Mesendoderm (in vitro differentiated cells): ENCODE data around the gene ARHGAP15.

Source experiments
- DNase-seq: peaks from one replicate; pipeline ENCODE4 v3.0.0; 2013
- H2AK5ac ChIP-seq: 2 replicates; pipeline ENCODE4 v1.6.1; 2013; ENCODE audit warnings: low read length, inconsistent platforms
- H2BK120ac ChIP-seq: 2 replicates; pipeline ENCODE4 v1.6.1; 2013; ENCODE audit warnings: low read depth, mild to moderate bottlenecking, low read length, moderate library complexity, mixed read lengths
- H2BK15ac ChIP-seq: replicated peaks from 2 replicates; pipeline ENCODE4 v1.6.1; 2013; ENCODE audit warnings: low read depth, mild to moderate bottlenecking, moderate library complexity
- H2BK5ac ChIP-seq: 2 replicates; pipeline ENCODE4 v1.6.1; 2013; ENCODE audit warnings: low read length, inconsistent platforms
- H3K18ac ChIP-seq: 2 replicates; pipeline ENCODE4 v1.6.1; 2013; ENCODE audit warnings: mild to moderate bottlenecking, low read length, mixed read lengths
- H3K23ac ChIP-seq: one replicate; pipeline ENCODE4 v1.6.1; 2013; ENCODE audit warnings: low read length
- H3K27ac ChIP-seq: 2 replicates; pipeline ENCODE4 v1.5.1; 2013; ENCODE audit warnings: low read depth, mild to moderate bottlenecking, inconsistent platforms, low read length, moderate library complexity
- H3K27me3 ChIP-seq: 2 replicates; pipeline ENCODE4 v1.6.1; 2013; ENCODE audit warnings: low read length, control low read depth, mild to moderate bottlenecking, inconsistent platforms; ENCODE audit not compliant: insufficient read depth, poor library complexity
- H3K36me3 ChIP-seq: 2 replicates; pipeline ENCODE4 v1.6.1; 2013; ENCODE audit warnings: low read length, inconsistent platforms; ENCODE audit not compliant: control insufficient read depth, insufficient read depth
- H3K4ac ChIP-seq: one replicate; pipeline ENCODE4 v1.6.1; 2013; ENCODE audit warnings: low read depth, mild to moderate bottlenecking, low read length, moderate library complexity
- H3K4me1 ChIP-seq: 2 replicates; pipeline ENCODE4 v1.6.1; 2013; ENCODE audit warnings: low read depth, low read length, inconsistent platforms; ENCODE audit not compliant: control insufficient read depth
- H3K4me2 ChIP-seq: 2 replicates; pipeline ENCODE4 v1.6.1; 2013; ENCODE audit warnings: low read length
- H3K4me3 ChIP-seq: 2 replicates; pipeline ENCODE4 v1.5.1; 2013; ENCODE audit warnings: mild to moderate bottlenecking, low read length
- H3K56ac ChIP-seq: one replicate; pipeline ENCODE4 v1.6.1; 2013; ENCODE audit warnings: low read length
- H3K79me1 ChIP-seq: 2 replicates; pipeline ENCODE4 v1.6.1; 2013; ENCODE audit warnings: low read length, inconsistent platforms
- H3K79me2 ChIP-seq: 2 replicates; pipeline ENCODE4 v1.6.1; 2013; ENCODE audit warnings: mild to moderate bottlenecking, low read length; ENCODE audit not compliant: control insufficient read depth, insufficient read depth
- H3K9ac ChIP-seq: 2 replicates; pipeline ENCODE4 v1.6.1; 2013; ENCODE audit warnings: low read length, inconsistent platforms
- H4K5ac ChIP-seq: one replicate; pipeline ENCODE4 v1.6.1; 2013; ENCODE audit warnings: low read length
- H4K8ac ChIP-seq: one replicate; pipeline ENCODE4 v1.6.1; 2013; ENCODE audit warnings: low read depth, mild to moderate bottlenecking, control low read depth, low read length, moderate library complexity
- WGBS: extraction: QIAGEN DNeasy Blood & Tissue Kit; methylation state at CpG from one replicate; pipeline ENCODE4 v1.1.7; 2013; ENCODE audit warnings: low lambda C conversion rate, missing lambda C conversion rate; ENCODE audit not compliant: insufficient coverage; ENCODE audit errors: extremely low coverage; 5-methylcytosine and 5-hydroxymethylcytosine counted together

Gene ARHGAP15

GRCh38 chr2:143255086-143255485 lies 125.9 kb downstream of the ARHGAP15 start:
- H2AK5ac ChIP-seq = no peak overlapping the region
- no CpG with 5 or more reads among the region's 3 CpGs for WGBS
- DNase-seq = no peak

DNA sequence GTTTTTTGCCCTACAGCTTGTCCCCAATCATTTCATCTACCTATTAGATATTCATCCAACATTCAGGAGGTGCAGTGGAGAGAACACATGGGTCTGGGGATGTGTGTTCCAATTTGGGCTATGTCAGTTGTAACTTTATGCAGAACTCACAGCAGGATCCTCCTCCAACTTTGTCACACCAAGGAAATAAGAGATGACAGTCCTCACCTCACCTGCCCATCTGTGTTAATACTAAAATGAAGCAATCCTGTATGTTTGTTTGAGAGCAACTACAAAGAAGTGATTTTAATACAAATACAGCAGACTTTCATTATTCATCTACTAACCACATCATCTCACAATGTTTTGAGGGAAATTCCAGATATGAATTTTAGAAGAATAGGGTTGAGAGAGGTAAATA lies 126.7 kb downstream of the ARHGAP15 start:
- no peak for DNase-seq
- no peak overlapping the region for H3K4me2 ChIP-seq
- no peak overlapping the region for H2BK15ac ChIP-seq
- no peaks in the 10 kb centered on the region for H3K27me3 ChIP-seq
- no peak overlapping the region for H4K8ac ChIP-seq
- no peaks in the 10 kb centered on the region for H3K4me1 ChIP-seq
- no peak overlapping the region for H3K23ac ChIP-seq
- H3K18ac ChIP-seq = no peak overlapping the region
- H2AK5ac ChIP-seq = no peak overlapping the region
- no peak overlapping the region for H3K9ac ChIP-seq
- no peak overlapping the region for H2BK120ac ChIP-seq
- H4K5ac ChIP-seq = no peak overlapping the region
- H3K4ac ChIP-seq = no peak overlapping the region
- H3K27ac ChIP-seq = no peak overlapping the region
- H2BK5ac ChIP-seq = no peak overlapping the region
- no peaks in the 10 kb centered on the region for H3K36me3 ChIP-seq
- H3K56ac ChIP-seq = no peak overlapping the region
- no peaks in the 10 kb centered on the region for H3K79me2 ChIP-seq
- no peaks in the 10 kb centered on the region for H3K79me1 ChIP-seq
- H3K4me3 ChIP-seq = no peak overlapping the region

More at GRCh38 chr2:143255086-143255485, 125.9 kb downstream of the ARHGAP15 start:
- Histone ChIP-seq H3K23ac (no peak overlapping the region), H4K5ac (no peak overlapping the region), H3K4me2 (no peak overlapping the region), H3K56ac (no peak overlapping the region), H3K4me1 (no peaks in the 10 kb centered on the region), H4K8ac (no peak overlapping the region), H3K4me3 (no peak overlapping the region), H2BK15ac (no peak overlapping the region), H2BK5ac (no peak overlapping the region), H3K36me3 (no peaks in the 10 kb centered on the region), H3K4ac (no peak overlapping the region), H2BK120ac (no peak overlapping the region), H3K27ac (no peak overlapping the region), H3K9ac (no peak overlapping the region), H3K79me1 (no peaks in the 10 kb centered on the region), H3K18ac (no peak overlapping the region), H3K27me3 (no peaks in the 10 kb centered on the region), H3K79me2 (no peaks in the 10 kb centered on the region)

GRCh38 chr2:143258126-143258892 lies 129.1 kb downstream of the ARHGAP15 start:
- Histone ChIP-seq H3K79me2 (no peaks in the 10 kb centered on the region), H2AK5ac (no peak overlapping the region), H3K18ac (no peak overlapping the region), H3K4me3 (no peak overlapping the region), H3K4ac (no peak overlapping the region), H2BK15ac (no peak overlapping the region), H4K5ac (no peak overlapping the region), H3K4me1 (no peaks in the 10 kb centered on the region), H4K8ac (no peak overlapping the region), H3K27me3 (no peaks in the 10 kb centered on the region), H3K36me3 (no peaks in the 10 kb centered on the region), H2BK5ac (no peak overlapping the region), H3K27ac (no peak overlapping the region), H3K79me1 (no peaks in the 10 kb centered on the region), H3K56ac (no peak overlapping the region), H3K9ac (no peak overlapping the region), H3K4me2 (no peak overlapping the region), H2BK120ac (no peak overlapping the region), H3K23ac (no peak overlapping the region)
- WGBS = no CpG with 5 or more reads among the region's 3 CpGs
- DNase-seq = peak; percentile 67

- Histone ChIP-seq H3K27me3 (no peaks in the 10 kb centered on the region), H3K36me3 (no peaks in the 10 kb centered on the region), H2BK5ac (no peak overlapping the region), H3K56ac (no peak overlapping the region), H3K4me3 (no peak overlapping the region), H3K9ac (no peak overlapping the region), H2BK120ac (no peak overlapping the region), H3K79me2 (no peaks in the 10 kb centered on the region), H4K8ac (no peak overlapping the region), H3K27ac (no peak overlapping the region), H3K79me1 (no peaks in the 10 kb centered on the region), H2BK15ac (no peak overlapping the region), H3K4me1 (no peaks in the 10 kb centered on the region), H3K4ac (no peak overlapping the region), H4K5ac (no peak overlapping the region), H2AK5ac (no peak overlapping the region), H3K18ac (no peak overlapping the region), H3K4me2 (no peak overlapping the region), H3K23ac (no peak overlapping the region)
- peak; percentile 74 for DNase-seq
- WGBS = no CpG with 5 or more reads among the region's 5 CpGs
Measured at GRCh38 chr2:143259368-143259958, 130.2 kb downstream of the ARHGAP15 start.

DNA sequence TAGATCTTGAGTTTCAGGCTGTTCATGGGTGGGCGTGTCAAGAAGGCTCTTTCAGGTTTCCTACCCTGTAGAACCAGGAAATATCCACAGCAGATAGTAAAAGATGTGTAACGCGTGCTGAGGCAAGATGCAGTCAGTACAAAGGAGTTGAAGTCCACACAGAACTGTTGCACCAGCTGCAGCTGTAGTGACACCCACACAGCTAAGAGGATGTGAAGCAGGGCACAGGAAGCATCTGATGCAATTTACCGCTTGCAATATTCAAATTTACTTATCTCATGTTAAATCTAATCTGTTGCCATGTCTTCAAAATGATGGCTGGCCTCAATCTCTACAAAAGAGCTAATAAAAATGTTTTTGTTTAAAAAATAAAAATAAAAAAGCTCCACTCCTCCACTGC lies 132.8 kb downstream of the ARHGAP15 start:
- Histone ChIP-seq H3K4me3 (no peak overlapping the region), H3K79me1 (no peaks in the 10 kb centered on the region), H2BK120ac (no peak overlapping the region), H4K8ac (no peak overlapping the region), H3K79me2 (no peaks in the 10 kb centered on the region), H2BK15ac (no peak overlapping the region), H3K56ac (no peak overlapping the region), H2AK5ac (no peak overlapping the region), H3K4ac (no peak overlapping the region), H3K4me2 (no peak overlapping the region), H2BK5ac (no peak overlapping the region), H3K9ac (no peak overlapping the region), H3K36me3 (no peaks in the 10 kb centered on the region), H3K27me3 (no peaks in the 10 kb centered on the region), H3K4me1 (no peaks in the 10 kb centered on the region), H3K18ac (peak overlapping the region; percentile 28), H3K23ac (no peak overlapping the region), H3K27ac (no peak overlapping the region), H4K5ac (no peak overlapping the region)
- DNase-seq = peak; percentile 16
- no CpG with 5 or more reads among the region's 4 CpGs for WGBS

DNA sequence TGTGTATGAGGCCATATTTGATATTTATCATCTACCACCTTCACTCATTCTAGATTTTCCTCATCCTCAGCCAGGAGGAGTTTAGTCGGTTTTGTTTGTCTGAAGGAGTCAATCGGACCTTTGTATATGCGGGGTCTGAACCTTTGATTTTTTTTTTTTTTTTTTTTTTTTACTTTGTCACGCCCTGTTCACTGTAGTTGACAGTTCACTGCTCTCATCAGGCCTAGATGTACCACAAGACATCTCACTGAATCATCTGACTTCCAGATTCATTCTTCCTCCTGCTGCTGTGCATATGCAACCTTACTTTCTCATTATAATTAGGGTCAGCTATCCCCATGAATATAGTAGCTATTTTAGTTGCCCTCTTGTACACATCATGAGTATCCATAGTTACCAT lies 133.2 kb downstream of the ARHGAP15 start:
- Histone ChIP-seq H3K27me3 (no peaks in the 10 kb centered on the region), H3K27ac (no peak overlapping the region), H3K4me2 (no peak overlapping the region), H4K5ac (no peak overlapping the region), H3K36me3 (no peaks in the 10 kb centered on the region), H2BK120ac (no peak overlapping the region), H2AK5ac (no peak overlapping the region), H3K4ac (no peak overlapping the region), H3K9ac (no peak overlapping the region), H4K8ac (no peak overlapping the region), H2BK5ac (no peak overlapping the region), H3K79me2 (no peaks in the 10 kb centered on the region), H3K23ac (no peak overlapping the region), H3K4me3 (no peak overlapping the region), H2BK15ac (no peak overlapping the region), H3K4me1 (no peaks in the 10 kb centered on the region), H3K79me1 (no peaks in the 10 kb centered on the region), H3K18ac (no peak overlapping the region), H3K56ac (no peak overlapping the region)
- WGBS = no CpG with 5 or more reads among the region's 4 CpGs
- no peak for DNase-seq
